Natural killer cell treated with Interleukin-12 subunit alpha and Interleukin-12 subunit beta and Interleukin-15 and Interleukin-18, amount 100 ng/mL, for 72 hours (primary cell): Measurements from ENCODE around the gene MRPL10. TPM values are rescaled to one million over a fixed set of nuclear protein-coding genes. Genes with fewer than 3 reads are reported as not detected.

Experiments used
- ATAC-seq, 2 donors: fragments of 150-1000 bp; cut with Tn5 transposase in 1 of 2; sonication (Bioruptor Pico), chemical (Tn5 transposase) in 1 of 2; 2 replicates each; pipeline ENCODE4 v1.10.0; 2021
- DNase-seq: peaks from one replicate; pipeline ENCODE4 v3.0.0; 2022; ENCODE audit warnings: low spot score
- H3K27ac Mint-ChIP-seq, 2 donors: 1 replicate in 1 of 2; 2 replicates in 1 of 2; pipeline ENCODE4 v1.8.0; 2022; ENCODE audit warnings: mixed read lengths in 2 of 2, mild to moderate bottlenecking in 1 of 2, moderate library complexity in 1 of 2
- H3K27me3 Mint-ChIP-seq, 2 donors: 1 replicate in 1 of 2; 2 replicates in 1 of 2; pipeline ENCODE4 v1.8.0; 2022; ENCODE audit warnings: mixed read lengths in 2 of 2
- H3K36me3 Mint-ChIP-seq: one replicate; pipeline ENCODE4 v1.8.0; 2022; ENCODE audit warnings: mixed read lengths
- H3K4me1 Mint-ChIP-seq, 2 donors: 1 replicate in 1 of 2; 2 replicates in 1 of 2; pipeline ENCODE4 v1.8.0; 2022; ENCODE audit warnings: low read depth in 2 of 2, mixed read lengths in 2 of 2, mild to moderate bottlenecking in 1 of 2
- H3K4me3 Mint-ChIP-seq: one replicate; pipeline ENCODE4 v1.8.0; 2022; ENCODE audit warnings: mixed read lengths
- H3K9me3 Mint-ChIP-seq: 2 replicates; pipeline ENCODE4 v1.8.0; 2022; ENCODE audit warnings: mixed read lengths
- total RNA-seq, 2 donors: library from RNA; stranded (reverse); gene quantifications; one replicate each; pipeline ENCODE4 v1.2.3, GENCODE V29; 2022

The MRPL10 gene
- total RNA-seq, 2 donors from 2014 or later: 44.6 to 44.7 TPM

DNA sequence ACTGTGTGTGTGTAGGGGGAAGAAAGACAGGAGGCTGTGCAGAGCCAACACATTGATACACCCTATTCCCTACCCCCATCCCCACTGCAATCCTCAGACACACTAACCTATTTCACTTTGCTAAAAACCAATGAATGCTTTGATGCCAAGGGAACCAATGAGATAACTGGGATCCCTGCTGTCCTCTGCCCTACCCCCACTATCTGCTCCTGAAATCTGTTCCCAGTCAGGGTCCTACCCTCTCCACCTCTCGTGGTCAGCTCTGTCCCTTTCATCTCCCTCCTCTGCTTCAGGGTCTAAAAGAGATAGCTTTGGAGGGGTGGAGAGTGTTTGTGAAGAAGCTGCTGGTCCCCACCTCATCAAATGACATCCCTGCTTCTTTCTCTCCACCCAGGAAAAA is 38.7 kb upstream of the MRPL10 start:
- Mint-ChIP-seq H3K27me3 (peaks cover 34 to 39% of the 10 kb centered on the region in 2 donors), H3K4me1 (peaks cover 0 to 21% of the 10 kb centered on the region in 2 donors), H3K27ac (peak overlapping the region in 1 of 2 donors; percentile 18), H3K4me3 (no peak overlapping the region), H3K36me3 (no peaks in the 10 kb centered on the region), H3K9me3 (no peaks in the 10 kb centered on the region)
- DNase-seq (no peak), ATAC-seq (no peak)

DNA sequence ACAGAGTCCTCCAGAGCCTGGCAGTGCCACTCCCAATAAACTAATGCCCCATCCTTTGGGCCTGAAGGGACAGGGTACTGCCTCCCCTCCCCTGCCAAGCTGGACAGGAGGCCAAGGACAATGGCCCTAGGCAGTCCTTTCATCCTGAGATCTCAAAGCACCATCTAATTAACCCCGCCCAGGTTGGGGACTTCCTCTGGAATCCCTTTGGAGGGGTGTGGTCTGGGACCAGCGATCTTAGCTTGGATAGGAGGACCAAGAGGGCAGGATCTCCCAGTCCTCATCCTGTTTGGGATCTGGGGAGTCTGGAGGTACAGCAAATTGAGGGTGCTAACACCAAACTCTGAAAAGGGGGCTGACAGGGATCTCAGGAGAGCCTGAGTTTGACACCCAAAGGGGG is 37.8 kb upstream of the MRPL10 start:
- Mint-ChIP-seq H3K4me1 (peaks cover 0 to 17% of the 10 kb centered on the region in 2 donors), H3K27me3 (peaks cover 31 to 34% of the 10 kb centered on the region in 2 donors), H3K4me3 (no peak overlapping the region), H3K27ac (no peak overlapping the region), H3K36me3 (no peaks in the 10 kb centered on the region), H3K9me3 (no peaks in the 10 kb centered on the region)
- no peak for DNase-seq
- no peak for ATAC-seq

DNA sequence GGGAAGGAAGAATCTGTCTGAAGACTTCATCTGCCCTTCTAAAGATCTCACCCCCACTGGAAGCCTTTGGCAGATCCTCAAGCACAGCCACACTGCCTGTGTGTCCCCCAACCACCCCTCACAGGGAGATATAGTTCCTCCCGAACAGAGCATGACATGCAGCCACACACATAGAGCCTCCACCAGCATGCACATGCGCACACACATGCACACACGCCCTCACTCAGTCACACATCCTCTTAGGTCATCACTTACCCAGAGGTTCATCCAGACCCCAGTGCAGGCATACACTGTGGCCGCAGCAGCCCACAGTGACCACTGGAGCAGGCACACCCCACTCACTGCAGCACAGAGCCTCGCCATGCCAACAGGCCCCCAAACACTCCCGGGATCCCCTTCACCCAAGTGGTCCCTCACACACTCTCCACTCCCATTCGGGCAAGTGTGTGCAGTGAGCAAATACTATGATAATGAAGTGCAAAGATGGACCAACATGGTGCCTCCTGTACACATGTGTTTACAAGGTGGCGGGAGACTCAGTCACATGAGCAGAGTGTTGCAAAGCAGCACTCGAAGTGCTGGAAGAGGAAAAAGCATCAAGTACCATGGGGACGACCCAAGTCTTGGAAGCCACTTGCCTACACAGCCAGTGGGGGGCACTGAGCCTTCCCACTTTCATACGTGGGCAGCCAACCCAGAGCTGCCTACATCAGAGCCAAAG is 36.6 kb upstream of the MRPL10 start:
- H3K4me1 Mint-ChIP-seq: peaks cover 0 to 11% of the 10 kb centered on the region in 2 donors
- DNase-seq (no peak), ATAC-seq (no peak)
- no peaks in the 10 kb centered on the region for H3K36me3 Mint-ChIP-seq
- H3K4me3 Mint-ChIP-seq: no peak overlapping the region
- peaks cover 24 to 28% of the 10 kb centered on the region in 2 donors for H3K27me3 Mint-ChIP-seq
- H3K27ac Mint-ChIP-seq: no peak overlapping the region
- H3K9me3 Mint-ChIP-seq: no peaks in the 10 kb centered on the region

- DNase-seq: no peak
- Mint-ChIP-seq H3K27ac (no peak overlapping the region), H3K4me1 (peaks cover 0 to 10% of the 10 kb centered on the region in 2 donors), H3K4me3 (no peak overlapping the region), H3K36me3 (no peaks in the 10 kb centered on the region), H3K27me3 (peaks cover 21 to 26% of the 10 kb centered on the region in 2 donors), H3K9me3 (no peaks in the 10 kb centered on the region)
- ATAC-seq: no peak
These were observed 35.6 kb upstream of the MRPL10 start for GRCh38 chr17:47866941-47867340.

DNA sequence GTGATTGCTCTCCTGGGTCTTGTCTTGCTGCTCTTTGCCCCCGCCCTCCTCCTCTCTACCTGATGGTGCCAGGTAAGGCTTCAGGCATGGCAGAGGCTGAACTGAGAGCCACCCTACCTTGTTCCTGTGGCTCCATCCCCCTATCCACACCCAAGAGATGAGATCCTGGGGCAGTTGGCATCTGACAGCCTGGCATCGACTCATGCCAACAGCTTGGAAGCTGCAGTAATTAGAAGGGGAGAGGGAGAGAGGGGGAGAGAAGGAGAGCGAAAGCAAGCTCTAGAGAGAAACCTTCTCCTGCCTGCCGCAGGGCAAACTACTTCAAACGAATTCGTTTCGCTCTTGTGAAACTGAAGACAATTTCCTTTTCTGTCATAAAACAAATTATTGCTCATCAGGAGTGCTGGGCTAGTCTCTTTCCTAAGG is 33.5 kb upstream of the MRPL10 start:
- no peaks in the 10 kb centered on the region for H3K36me3 Mint-ChIP-seq
- peaks cover 13 to 20% of the 10 kb centered on the region in 2 donors for H3K27me3 Mint-ChIP-seq
- peaks cover 0 to under 1% of the 10 kb centered on the region in 2 donors for H3K4me1 Mint-ChIP-seq
- H3K27ac Mint-ChIP-seq: peak overlapping the region in 1 of 2 donors; percentile 4
- no peak overlapping the region for H3K4me3 Mint-ChIP-seq
- no peaks in the 10 kb centered on the region for H3K9me3 Mint-ChIP-seq
- DNase-seq (no peak), ATAC-seq (no peak)

DNA sequence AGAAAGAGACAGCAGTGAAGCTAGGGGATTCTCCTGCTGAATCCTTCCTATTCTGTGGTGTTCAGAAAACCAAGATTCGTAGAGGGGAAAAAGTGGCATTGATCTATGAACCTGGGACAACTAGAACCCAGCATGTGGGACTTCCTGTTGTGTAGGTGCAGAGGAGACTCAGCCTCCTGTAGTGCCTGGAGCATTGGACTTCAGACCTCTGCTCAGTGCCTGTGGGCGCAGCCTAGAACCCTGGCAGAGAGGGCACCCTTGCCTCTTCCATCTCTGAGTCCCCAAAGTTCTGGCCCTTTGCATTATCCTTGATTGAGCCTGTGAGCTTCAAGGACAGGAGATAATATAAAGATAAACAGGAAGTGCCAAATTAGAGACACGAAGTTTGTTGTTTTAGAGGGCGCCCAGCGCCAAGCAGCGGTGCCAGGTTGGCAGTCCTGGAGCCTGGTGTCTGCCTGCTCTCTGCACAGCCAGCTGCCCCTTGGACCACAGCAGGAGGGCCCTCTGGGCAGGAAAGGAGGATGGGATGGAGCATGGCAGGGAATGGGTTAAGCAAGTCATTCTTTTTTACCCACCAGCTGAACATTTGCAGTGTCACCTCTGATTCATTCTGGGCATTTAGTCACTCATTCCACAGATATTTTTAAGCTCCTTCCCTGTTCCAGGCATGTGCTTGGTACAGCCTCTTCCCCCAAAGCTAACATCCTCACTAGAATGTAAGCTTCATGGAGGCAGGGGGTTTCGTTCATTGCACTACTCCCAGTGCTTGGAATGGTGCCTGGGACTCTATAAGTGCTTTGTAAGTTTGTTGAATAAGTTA is 31.5 kb upstream of the MRPL10 start:
- DNase-seq (no peak), ATAC-seq (no peak)
- Mint-ChIP-seq H3K4me1 (no peaks in the 10 kb centered on the region), H3K4me3 (no peak overlapping the region), H3K27ac (no peak overlapping the region), H3K9me3 (no peaks in the 10 kb centered on the region), H3K36me3 (no peaks in the 10 kb centered on the region), H3K27me3 (peaks cover 29% of the 10 kb centered on the region in 2 donors)

DNA sequence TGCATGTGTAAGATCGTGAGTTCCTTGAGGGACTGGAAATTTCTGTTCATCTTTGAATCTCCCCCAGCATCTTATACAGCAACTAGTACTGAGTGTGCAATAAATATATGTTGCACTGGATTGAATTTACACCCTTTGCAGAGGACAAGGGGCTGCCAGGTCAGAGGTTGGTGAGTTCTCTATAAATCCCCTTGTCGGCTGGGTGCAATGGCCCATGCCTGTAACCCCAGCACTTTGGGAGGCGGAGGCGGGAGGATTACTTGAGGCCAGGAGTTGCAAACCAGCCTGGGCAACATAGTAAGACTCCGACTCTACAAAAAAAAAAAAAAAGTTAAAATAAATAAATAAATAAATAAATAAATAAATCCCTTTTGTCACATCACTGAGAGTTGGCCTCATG is 29.0 kb upstream of the MRPL10 start:
- Mint-ChIP-seq H3K4me1 (peaks cover 0 to 3% of the 10 kb centered on the region in 2 donors), H3K27ac (no peak overlapping the region), H3K36me3 (no peaks in the 10 kb centered on the region), H3K4me3 (no peak overlapping the region), H3K9me3 (no peaks in the 10 kb centered on the region), H3K27me3 (peaks cover 32 to 35% of the 10 kb centered on the region in 2 donors)
- ATAC-seq (no peak), DNase-seq (no peak)

DNA sequence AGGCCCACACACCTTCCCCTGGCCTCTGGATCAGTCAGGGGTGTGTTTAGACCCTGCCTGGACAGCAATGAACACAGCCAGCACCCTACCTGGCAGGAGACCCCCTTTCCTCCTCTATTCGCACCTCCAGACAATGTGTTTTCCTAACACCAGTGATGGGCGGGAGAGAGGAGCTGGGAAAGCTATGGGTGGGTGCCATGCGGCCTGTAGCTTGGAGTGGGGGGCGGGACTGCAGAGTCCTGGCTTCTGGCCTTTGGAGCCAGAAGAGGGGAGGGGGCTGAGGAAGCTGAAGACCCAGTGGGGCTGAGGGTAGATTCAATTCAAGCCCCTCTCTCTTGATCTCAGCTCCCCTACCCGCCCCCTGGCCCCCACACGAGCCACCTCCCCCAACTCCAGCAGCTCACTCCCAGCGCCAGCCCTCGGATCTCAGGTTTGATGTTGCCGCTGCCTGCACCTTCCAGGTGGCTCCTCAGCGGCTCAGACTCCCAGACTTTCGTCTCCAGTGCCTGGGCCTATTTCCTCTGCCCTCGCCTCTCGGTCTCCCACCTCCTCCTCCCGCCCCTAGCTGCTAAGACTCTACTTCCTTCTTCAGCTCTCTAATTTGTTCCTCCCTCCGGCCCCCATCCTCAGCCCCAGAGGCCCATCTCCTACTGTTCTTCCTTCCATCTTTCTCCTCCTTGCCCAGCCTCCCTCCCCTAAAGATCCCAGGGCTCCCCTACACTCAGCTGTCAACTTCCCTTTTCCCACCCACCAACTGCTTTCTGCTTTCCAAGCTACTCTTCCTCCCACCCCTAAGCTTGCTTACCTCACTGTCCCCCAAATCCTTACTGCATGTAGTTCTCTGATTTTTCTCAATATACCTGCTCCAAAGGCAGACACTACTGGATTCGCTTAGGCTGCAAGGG is 26.5 kb upstream of the MRPL10 start:
- ATAC-seq: peak in 1 of 2 donors; percentile 11
- H3K4me1 Mint-ChIP-seq: peaks cover 0 to 14% of the 10 kb centered on the region in 2 donors
- H3K9me3 Mint-ChIP-seq: no peaks in the 10 kb centered on the region
- H3K27me3 Mint-ChIP-seq: peaks cover 52 to 61% of the 10 kb centered on the region in 2 donors
- H3K4me3 Mint-ChIP-seq: no peak overlapping the region
- DNase-seq: no peak
- no peaks in the 10 kb centered on the region for H3K36me3 Mint-ChIP-seq
- no peak overlapping the region for H3K27ac Mint-ChIP-seq

- Mint-ChIP-seq H3K36me3 (no peaks in the 10 kb centered on the region), H3K27me3 (peaks cover 60 to 70% of the 10 kb centered on the region in 2 donors), H3K4me3 (no peak overlapping the region), H3K9me3 (no peaks in the 10 kb centered on the region), H3K27ac (peak overlapping the region in 1 of 2 donors; percentile 64), H3K4me1 (peaks cover 9 to 22% of the 10 kb centered on the region in 2 donors)
- no peak for DNase-seq
- ATAC-seq: no peak
These were observed 25.5 kb upstream of the MRPL10 start for GRCh38 chr17:47856830-47857229.

DNA sequence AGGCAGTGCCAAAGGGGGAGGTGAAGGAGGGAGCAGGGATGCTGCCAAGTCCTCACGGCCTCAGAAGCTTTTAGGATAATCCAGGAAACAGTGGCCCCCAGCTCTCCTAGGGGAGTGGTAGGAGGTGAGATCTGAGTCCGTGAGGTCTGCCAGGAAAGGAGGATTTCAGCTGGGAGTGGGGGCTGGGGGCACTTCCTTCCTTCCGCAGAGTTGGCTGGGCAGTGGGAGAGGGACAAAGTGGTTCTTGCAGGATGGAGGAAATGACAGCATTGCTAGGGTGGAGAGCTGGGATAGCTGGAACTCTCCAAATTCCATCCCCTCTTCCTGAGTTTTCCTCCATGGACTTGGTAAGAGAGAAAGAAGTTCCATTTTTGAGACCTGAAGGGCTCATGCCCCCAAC is 24.4 kb upstream of the MRPL10 start:
- Mint-ChIP-seq H3K4me3 (no peak overlapping the region), H3K27me3 (peaks cover 62 to 72% of the 10 kb centered on the region in 2 donors), H3K9me3 (no peaks in the 10 kb centered on the region), H3K36me3 (no peaks in the 10 kb centered on the region), H3K27ac (no peak overlapping the region), H3K4me1 (peaks cover 9 to 25% of the 10 kb centered on the region in 2 donors)
- DNase-seq (no peak), ATAC-seq (no peak)

GRCh38 chr17:47853616-47854015 is 22.3 kb upstream of the MRPL10 start:
- H3K36me3 Mint-ChIP-seq: no peaks in the 10 kb centered on the region
- no peak for DNase-seq
- ATAC-seq: no peak
- no peak overlapping the region for H3K27ac Mint-ChIP-seq
- peaks cover 65 to 68% of the 10 kb centered on the region in 2 donors for H3K27me3 Mint-ChIP-seq
- H3K9me3 Mint-ChIP-seq: no peaks in the 10 kb centered on the region
- H3K4me3 Mint-ChIP-seq: no peak overlapping the region
- H3K4me1 Mint-ChIP-seq: peaks cover 9 to 29% of the 10 kb centered on the region in 2 donors

DNA sequence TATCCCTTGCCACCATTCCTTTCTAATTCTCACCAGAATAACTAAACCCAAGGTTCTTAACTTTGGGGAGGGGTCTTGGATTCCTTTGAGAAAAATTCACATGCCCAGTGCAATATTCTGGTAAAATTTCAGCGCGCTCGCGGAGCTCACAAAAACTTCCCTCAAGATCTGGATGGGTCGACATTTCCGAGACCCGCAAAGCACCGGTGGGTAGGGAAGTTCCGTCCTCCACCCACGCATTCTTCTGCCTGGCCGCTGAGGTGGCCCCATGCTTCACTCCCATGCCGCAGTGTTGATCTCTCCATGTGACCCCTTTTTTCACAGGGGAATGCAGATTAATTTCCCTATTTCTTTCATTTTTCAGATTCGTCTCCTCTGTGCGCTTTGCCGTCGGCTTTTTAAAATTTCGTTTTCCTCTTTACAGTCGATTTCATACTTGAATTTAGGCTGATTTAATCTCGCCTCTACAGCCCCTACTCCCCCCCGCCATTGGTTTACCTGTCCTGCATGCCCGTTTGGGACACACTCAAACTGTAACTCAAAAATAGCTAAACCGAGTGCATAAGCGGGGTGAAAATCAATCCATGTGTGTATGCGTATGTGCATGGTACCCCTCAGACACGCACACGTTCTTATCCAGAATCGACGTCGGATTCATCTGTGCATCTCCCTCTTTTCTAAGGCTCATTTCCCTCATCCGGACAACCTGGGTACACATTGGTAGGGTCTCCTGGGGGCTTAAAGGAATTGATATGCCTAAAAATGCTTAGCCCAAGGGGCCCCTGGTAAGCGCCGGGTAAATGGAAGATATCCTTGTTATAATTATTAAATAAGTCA is 21.0 kb upstream of the MRPL10 start:
- peaks cover 9 to 29% of the 10 kb centered on the region in 2 donors for H3K4me1 Mint-ChIP-seq
- no peaks in the 10 kb centered on the region for H3K36me3 Mint-ChIP-seq
- H3K27me3 Mint-ChIP-seq: peaks cover 62% of the 10 kb centered on the region in 2 donors
- H3K27ac Mint-ChIP-seq: no peak overlapping the region
- peak overlapping the region; percentile 27 for H3K4me3 Mint-ChIP-seq
- ATAC-seq (no peak), DNase-seq (no peak)
- H3K9me3 Mint-ChIP-seq: no peaks in the 10 kb centered on the region

GRCh38 chr17:47851764-47852112 is 20.4 kb upstream of the MRPL10 start:
- ATAC-seq (no peak), DNase-seq (no peak)
- Mint-ChIP-seq H3K9me3 (no peaks in the 10 kb centered on the region), H3K36me3 (no peaks in the 10 kb centered on the region), H3K4me3 (peak overlapping the region; percentile 27), H3K4me1 (peaks cover 9 to 28% of the 10 kb centered on the region in 2 donors), H3K27me3 (peaks cover 64% of the 10 kb centered on the region in 2 donors), H3K27ac (no peak overlapping the region)
